H1 (cell line): ENCODE results near the gene DNAH10.

Experiments used
- BCL11A ChIP-seq, 2 experiments: IDR thresholded peaks; one replicate each; pipeline ENCODE4 v1.6.1; 2011; ENCODE audit warnings: low read depth in 2 of 2, low read length in 2 of 2, mild to moderate bottlenecking in 2 of 2
- CBX8 ChIP-seq: fragments of 300-800, 300-1000 bp; sonication (generic); IDR thresholded peaks from 2 replicates; pipeline ENCODE4 v1.7.1; 2016; ENCODE audit warnings: low read depth, low read length, borderline replicate concordance
- EP300 ChIP-seq, 2 experiments: IDR thresholded peaks; 1 replicate in 1 of 2; 2 replicates in 1 of 2; pipeline ENCODE4 v1.6.1; 2011 to 2012; ENCODE audit warnings: low read depth in 2 of 2, low read length in 2 of 2, mild to moderate bottlenecking in 2 of 2, borderline replicate concordance in 1 of 2, inconsistent platforms in 1 of 2, moderate library complexity in 1 of 2
- EZH2 ChIP-seq: fragments of 200-600 bp; sonication (generic); IDR thresholded peaks from 2 replicates; pipeline ENCODE4 v1.7.1; 2012; ENCODE audit warnings: low read depth, mild to moderate bottlenecking, moderate library complexity, low read length, inconsistent platforms; ENCODE audit not compliant: severe bottlenecking
- GABPA ChIP-seq: IDR thresholded peaks from 2 replicates; pipeline ENCODE4 v1.6.1; 2011; ENCODE audit warnings: mild to moderate bottlenecking, low read length, moderate library complexity, borderline replicate concordance; ENCODE audit not compliant: insufficient read depth
- HDAC6 ChIP-seq: IDR thresholded peaks from one replicate; pipeline ENCODE4 v1.7.1; 2012; ENCODE audit warnings: low read depth, mild to moderate bottlenecking, inconsistent platforms, low read length, moderate library complexity
- JUN ChIP-seq: IDR thresholded peaks from 2 replicates; pipeline ENCODE4 v1.6.1; 2011; ENCODE audit warnings: low read depth, mild to moderate bottlenecking, improper control_type of control experiment, low read length
- PHF8 ChIP-seq: fragments of 200-600 bp; sonication (generic); conservative IDR thresholded peaks from 2 replicates; pipeline ENCODE4 v1.7.1; 2012; ENCODE audit warnings: low read depth, mild to moderate bottlenecking, inconsistent platforms, low read length, moderate library complexity
- POLR2A ChIP-seq, 2 experiments: IDR thresholded peaks; 1 replicate in 1 of 2; 2 replicates in 1 of 2; pipeline ENCODE4 v1.6.1; 2011; ENCODE audit warnings: low read depth in 2 of 2, low read length in 2 of 2, mild to moderate bottlenecking in 2 of 2; ENCODE audit errors: control extremely low read depth in 1 of 2
- SP1 ChIP-seq: IDR thresholded peaks from 2 replicates; pipeline ENCODE4 v1.6.1; 2011; ENCODE audit warnings: low read depth, low read length
- TEAD4 ChIP-seq: IDR thresholded peaks from 2 replicates; pipeline ENCODE4 v1.6.1; 2012; ENCODE audit warnings: low read depth, low read length, inconsistent platforms, mixed read lengths
- ZNF274 ChIP-seq: IDR thresholded peaks from 2 replicates; pipeline ENCODE4 v1.7.0; 2012; ENCODE audit warnings: low read length, borderline replicate concordance; ENCODE audit errors: extremely low read depth
- TF ChIP-seq, protein P1 (sequence below): IDR thresholded peaks from 2 replicates; pipeline ENCODE4 v1.6.1; 2011; ENCODE audit warnings: low read depth, mild to moderate bottlenecking, low read length; ENCODE audit not compliant: insufficient read depth
- TF ChIP-seq, protein P2 (sequence below), 3 experiments: IDR thresholded peaks; 1 replicate in 2 of 3; 2 replicates in 1 of 3; pipeline versions ENCODE4 v1.5.1 to v1.6.1; 2011; ENCODE audit warnings: low read length in 3 of 3, mild to moderate bottlenecking in 3 of 3, inconsistent platforms in 2 of 3, low read depth in 1 of 3, moderate library complexity in 1 of 3; ENCODE audit not compliant: insufficient read depth in 1 of 3; ENCODE audit errors: control extremely low read depth in 1 of 3

DNA sequence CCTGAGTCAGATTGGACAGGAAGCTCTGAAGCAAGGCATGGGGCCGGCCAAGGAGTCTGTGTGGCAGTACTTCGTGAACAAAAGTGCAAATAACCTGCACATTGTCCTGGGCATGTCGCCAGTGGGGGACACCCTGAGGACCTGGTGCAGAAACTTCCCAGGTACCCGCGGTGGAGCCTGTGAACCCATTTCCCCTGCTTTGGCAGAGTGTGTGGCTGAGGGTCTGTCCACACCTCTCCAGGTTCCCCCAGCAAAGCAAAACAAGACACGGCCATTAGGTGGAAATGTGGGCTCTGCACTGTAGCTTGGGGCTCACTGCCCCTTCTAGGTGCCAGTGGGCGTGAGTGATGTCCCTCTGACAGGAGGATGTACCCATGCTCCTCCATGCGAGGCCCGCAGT, 131.2 kb downstream of the DNAH10 start:
- TF ChIP-seq POLR2A (IDR thresholded peaks at IDR 0.05; ENCODE audit: control extremely low read depth in 1 of 2, low read depth in 2 of 2, low read length in 2 of 2) (no peak), EP300 (IDR thresholded peaks at IDR 0.05; ENCODE audit: borderline replicate concordance in 1 of 2, low read depth in 2 of 2, low read length in 2 of 2) (no peak), CBX8 (no peak), HDAC6 (no peak), SP1 (no peak), EZH2 (no peak), TEAD4 (no peak), GABPA (no peak), BCL11A (IDR thresholded peaks at IDR 0.05; ENCODE audit: low read depth in 2 of 2, low read length in 2 of 2) (no peak), JUN (no peak), PHF8 (no peak), ZNF274 (no peak)
- TF ChIP-seq, protein P1, sequence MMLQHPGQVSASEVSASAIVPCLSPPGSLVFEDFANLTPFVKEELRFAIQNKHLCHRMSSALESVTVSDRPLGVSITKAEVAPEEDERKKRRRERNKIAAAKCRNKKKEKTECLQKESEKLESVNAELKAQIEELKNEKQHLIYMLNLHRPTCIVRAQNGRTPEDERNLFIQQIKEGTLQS: no peak
- TF ChIP-seq, protein P2, sequence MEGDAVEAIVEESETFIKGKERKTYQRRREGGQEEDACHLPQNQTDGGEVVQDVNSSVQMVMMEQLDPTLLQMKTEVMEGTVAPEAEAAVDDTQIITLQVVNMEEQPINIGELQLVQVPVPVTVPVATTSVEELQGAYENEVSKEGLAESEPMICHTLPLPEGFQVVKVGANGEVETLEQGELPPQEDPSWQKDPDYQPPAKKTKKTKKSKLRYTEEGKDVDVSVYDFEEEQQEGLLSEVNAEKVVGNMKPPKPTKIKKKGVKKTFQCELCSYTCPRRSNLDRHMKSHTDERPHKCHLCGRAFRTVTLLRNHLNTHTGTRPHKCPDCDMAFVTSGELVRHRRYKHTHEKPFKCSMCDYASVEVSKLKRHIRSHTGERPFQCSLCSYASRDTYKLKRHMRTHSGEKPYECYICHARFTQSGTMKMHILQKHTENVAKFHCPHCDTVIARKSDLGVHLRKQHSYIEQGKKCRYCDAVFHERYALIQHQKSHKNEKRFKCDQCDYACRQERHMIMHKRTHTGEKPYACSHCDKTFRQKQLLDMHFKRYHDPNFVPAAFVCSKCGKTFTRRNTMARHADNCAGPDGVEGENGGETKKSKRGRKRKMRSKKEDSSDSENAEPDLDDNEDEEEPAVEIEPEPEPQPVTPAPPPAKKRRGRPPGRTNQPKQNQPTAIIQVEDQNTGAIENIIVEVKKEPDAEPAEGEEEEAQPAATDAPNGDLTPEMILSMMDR (IDR thresholded peaks at IDR 0.05; ENCODE audit: control extremely low read depth in 1 of 3, insufficient read depth in 1 of 3, low read depth in 1 of 3, low read length in 3 of 3): no peak
